ENCODE data around the gene MRPL55. TPM values are rescaled to one million over a fixed set of nuclear protein-coding genes. Genes with fewer than 3 reads are reported as not detected.
A peak's percentile ranks its signal among the peaks of the same experiment; 100 is the strongest.

MRPL55 gene
- total RNA-seq, 1 experiment from 2014 or later: 57.1 TPM

DNA sequence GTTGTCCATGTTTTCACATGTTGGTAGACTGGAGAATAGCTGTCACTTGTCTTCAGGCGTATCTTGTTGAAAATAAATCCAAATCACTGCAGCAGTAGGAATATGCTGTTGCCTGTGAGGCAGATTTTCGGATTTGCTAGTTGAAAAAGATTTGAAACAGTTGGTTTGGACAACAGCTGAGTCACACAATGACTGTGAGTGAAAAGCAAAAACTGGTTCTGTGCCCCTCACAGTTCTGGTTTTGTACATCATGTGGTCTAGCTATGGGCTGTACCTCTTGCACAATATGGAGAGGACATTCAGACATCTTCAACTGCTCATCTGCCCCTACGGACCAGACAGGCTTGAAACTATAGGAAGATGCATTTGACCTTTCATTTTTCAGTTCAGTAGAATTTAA is 24.8 kb downstream of the MRPL55 start:
- CTCF ChIA-PET: no interaction called here
- peak overlapping the region; percentile 100 for H3K9ac ChIP-seq (ENCODE audit: low read length)
- intact Hi-C loops (cut with micrococcal nuclease): no loop called here
- ATAC-seq (no peak), DNase-seq (ENCODE audit: low read depth, low spot score) (no peak)
- H3K27me3 ChIP-seq (ENCODE audit: insufficient read depth, low read length): no peaks in the 10 kb centered on the region
- POLR2A ChIA-PET: interaction anchor here (1.2 kb wide), 1 partner anchor 14 kb away, joined by 3 read pairs; no protein-coding TSS in a partner anchor
- H3K27ac ChIP-seq (ENCODE audit: low read depth, low read length): no peak overlapping the region
- peaks cover 99% of the 10 kb centered on the region for H3K79me2 ChIP-seq (ENCODE audit: insufficient read depth, low read length)
- peak overlapping the region; percentile 94 to 99 for H3K4me3 ChIP-seq (replicated peaks in 1 of 2; ENCODE audit: low read depth in 1 of 2, low read length in 2 of 2)
- no peaks in the 10 kb centered on the region for H3K9me3 ChIP-seq (ENCODE audit: control insufficient read depth in 1 of 2, insufficient read depth in 1 of 2, low read depth in 1 of 2, low read length in 2 of 2)
- peaks cover 0 to 32% of the 10 kb centered on the region in 2 experiments; a peak in 1 of 4 replicates for H3K36me3 ChIP-seq (ENCODE audit: control insufficient read depth in 1 of 2, insufficient read depth in 2 of 2, low read length in 2 of 2)
- no TSS peak for BruUV-seq (replicated peaks)
- H3K4me1 ChIP-seq (ENCODE audit: control insufficient read depth in 1 of 2, insufficient read depth in 2 of 2, low read length in 2 of 2): peaks cover 11 to 51% of the 10 kb centered on the region in 2 experiments
- no peaks in the 10 kb centered on the region for H3K9me2 ChIP-seq (ENCODE audit: insufficient read depth)
- peaks cover 44% of the 10 kb centered on the region for H4K20me1 ChIP-seq (ENCODE audit: insufficient read depth)
- H3K4me2 ChIP-seq (ENCODE audit: low read length): peak overlapping the region; percentile 96
- RAD21 ChIA-PET (ENCODE audit: low non-redundant PET in 1 of 2, low total read pairs in 2 of 2, uncharacterized antibody in 2 of 2, unreplicated experiment in 2 of 2): no interaction called here
- no peak overlapping the region for H2AFZ ChIP-seq (ENCODE audit: low read depth, low read length, poor library complexity, severe bottlenecking)
- no peak for TF ChIP-seq POLR2A (IDR thresholded peaks at IDR 0.05; ENCODE audit: borderline replicate concordance, extremely low read depth, insufficient read depth, insufficient read length)
- no peak for TF ChIP-seq CBX3 (IDR thresholded peaks at IDR 0.05; ENCODE audit: low read depth)
- no peak for TF ChIP-seq YY1 (IDR thresholded peaks at IDR 0.05; ENCODE audit: extremely low read depth, insufficient replicate concordance, low read depth, low read length)

DNA sequence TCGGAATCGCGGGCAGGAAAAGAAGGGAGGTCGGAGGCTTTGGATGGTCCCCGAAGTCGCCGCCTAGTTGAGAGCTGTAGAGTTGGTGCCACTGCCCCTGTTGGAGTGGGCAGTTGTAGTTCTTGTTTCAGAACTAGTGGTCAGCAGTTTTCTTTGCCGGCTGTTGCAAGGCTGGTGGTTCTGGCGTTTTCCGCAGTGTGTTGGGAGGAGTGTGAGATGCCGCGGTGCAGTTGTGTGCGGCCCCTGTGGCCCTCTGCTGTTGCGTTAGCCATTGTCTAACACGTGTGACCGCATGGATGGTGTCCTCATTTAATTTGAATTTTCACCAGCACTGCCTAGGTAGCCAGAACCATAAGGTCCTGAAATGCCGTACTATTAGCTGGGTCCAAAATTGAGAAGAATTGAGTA is 25.2 kb downstream of the MRPL55 start:
- intact Hi-C loops (cut with micrococcal nuclease): no loop called here
- peak overlapping the region; percentile 92; the same call in 1 of the 2 replicates for H3K27ac ChIP-seq (ENCODE audit: low read depth, low read length)
- CTCF ChIA-PET: no interaction called here

More for the DNA sequence above, 25.2 kb downstream of the MRPL55 start:
- peaks cover 95% of the 10 kb centered on the region for H3K79me2 ChIP-seq (ENCODE audit: insufficient read depth, low read length)
- H4K20me1 ChIP-seq (ENCODE audit: insufficient read depth): peaks cover 41% of the 10 kb centered on the region
- H3K4me2 ChIP-seq (ENCODE audit: low read length): peak overlapping the region; percentile 96
- no peak for ATAC-seq
- peaks cover 0 to 31% of the 10 kb centered on the region in 2 experiments; a peak in 1 of 4 replicates for H3K36me3 ChIP-seq (ENCODE audit: control insufficient read depth in 1 of 2, insufficient read depth in 2 of 2, low read length in 2 of 2)
- H3K4me1 ChIP-seq (ENCODE audit: control insufficient read depth in 1 of 2, insufficient read depth in 2 of 2, low read length in 2 of 2): peaks cover 11 to 51% of the 10 kb centered on the region in 2 experiments
- H3K9me3 ChIP-seq (ENCODE audit: control insufficient read depth in 1 of 2, insufficient read depth in 1 of 2, low read depth in 1 of 2, low read length in 2 of 2): no peaks in the 10 kb centered on the region
- H3K27me3 ChIP-seq (ENCODE audit: insufficient read depth, low read length): no peaks in the 10 kb centered on the region
- H3K9ac ChIP-seq (ENCODE audit: low read length): peak overlapping the region; percentile 100
- H3K9me2 ChIP-seq (ENCODE audit: insufficient read depth): no peaks in the 10 kb centered on the region
- no peak overlapping the region for H2AFZ ChIP-seq (ENCODE audit: low read depth, low read length, poor library complexity, severe bottlenecking)
- TF ChIP-seq EZH2phosphoT487 (IDR thresholded peaks at IDR 0.05; ENCODE audit: borderline replicate concordance) (no peak), SIN3A (IDR thresholded peaks at IDR 0.05; ENCODE audit: low read depth) (0 out of 2 replicates have a peak, but pooled peaks have one; percentile 8), SRF (IDR thresholded peaks at IDR 0.05; ENCODE audit: low read depth) (no peak), EZH2 (IDR thresholded peaks at IDR 0.05) (no peak), ZFX (IDR thresholded peaks at IDR 0.05) (no peak), POLR2AphosphoS5 (IDR thresholded peaks at IDR 0.05; ENCODE audit: low read depth, low read length) (no peak), ZNF274 (IDR thresholded peaks at IDR 0.05; ENCODE audit: low read depth, low read length) (no peak), JUND (IDR thresholded peaks at IDR 0.05) (no peak), RAD21 (IDR thresholded peaks at IDR 0.05; ENCODE audit: low read depth) (no peak), ELF1 (IDR thresholded peaks at IDR 0.05; ENCODE audit: borderline replicate concordance, low read depth) (no peak), EGR1 (IDR thresholded peaks at IDR 0.05; ENCODE audit: low read depth) (no peak)
- TF ChIP-seq, protein P1, sequence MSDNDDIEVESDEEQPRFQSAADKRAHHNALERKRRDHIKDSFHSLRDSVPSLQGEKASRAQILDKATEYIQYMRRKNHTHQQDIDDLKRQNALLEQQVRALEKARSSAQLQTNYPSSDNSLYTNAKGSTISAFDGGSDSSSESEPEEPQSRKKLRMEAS (IDR thresholded peaks at IDR 0.05): 0 out of 2 replicates have a peak, but pooled peaks have one; percentile 40
- TF ChIP-seq, protein P2, sequence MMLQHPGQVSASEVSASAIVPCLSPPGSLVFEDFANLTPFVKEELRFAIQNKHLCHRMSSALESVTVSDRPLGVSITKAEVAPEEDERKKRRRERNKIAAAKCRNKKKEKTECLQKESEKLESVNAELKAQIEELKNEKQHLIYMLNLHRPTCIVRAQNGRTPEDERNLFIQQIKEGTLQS (IDR thresholded peaks at IDR 0.05): no peak
- DNase-seq (ENCODE audit: low read depth, low spot score): no peak
- H3K4me3 ChIP-seq (replicated peaks in 1 of 2; ENCODE audit: low read depth in 1 of 2, low read length in 2 of 2): peak overlapping the region; percentile 94 to 99
- POLR2A ChIA-PET: interaction anchor here (1.2 kb wide), 1 partner anchor 14 kb away, joined by 3 read pairs; no protein-coding TSS in a partner anchor
- TSS peak; percentile 41 for BruUV-seq (replicated peaks)
- RAD21 ChIA-PET (ENCODE audit: low non-redundant PET in 1 of 2, low total read pairs in 2 of 2, uncharacterized antibody in 2 of 2, unreplicated experiment in 2 of 2): no interaction called here

All from HCT116 (cell line).